HG02852 (cell line): ENCODE measurements around the gene C2orf76.
"Not testable (repeated sequence)": the region's sequence is repeated elsewhere in the genome, so short reads cannot be mapped to it uniquely, and the experiment has no call there.

Experiments
- ATAC-seq: cut with Tn5 transposase; IDR thresholded peaks from one replicate; pipeline ENCODE4 v1.9.1; 2021; ENCODE audit warnings: mild to moderate bottlenecking, moderate library complexity; ENCODE audit not compliant: unreplicated experiment

C2orf76 gene

DNA sequence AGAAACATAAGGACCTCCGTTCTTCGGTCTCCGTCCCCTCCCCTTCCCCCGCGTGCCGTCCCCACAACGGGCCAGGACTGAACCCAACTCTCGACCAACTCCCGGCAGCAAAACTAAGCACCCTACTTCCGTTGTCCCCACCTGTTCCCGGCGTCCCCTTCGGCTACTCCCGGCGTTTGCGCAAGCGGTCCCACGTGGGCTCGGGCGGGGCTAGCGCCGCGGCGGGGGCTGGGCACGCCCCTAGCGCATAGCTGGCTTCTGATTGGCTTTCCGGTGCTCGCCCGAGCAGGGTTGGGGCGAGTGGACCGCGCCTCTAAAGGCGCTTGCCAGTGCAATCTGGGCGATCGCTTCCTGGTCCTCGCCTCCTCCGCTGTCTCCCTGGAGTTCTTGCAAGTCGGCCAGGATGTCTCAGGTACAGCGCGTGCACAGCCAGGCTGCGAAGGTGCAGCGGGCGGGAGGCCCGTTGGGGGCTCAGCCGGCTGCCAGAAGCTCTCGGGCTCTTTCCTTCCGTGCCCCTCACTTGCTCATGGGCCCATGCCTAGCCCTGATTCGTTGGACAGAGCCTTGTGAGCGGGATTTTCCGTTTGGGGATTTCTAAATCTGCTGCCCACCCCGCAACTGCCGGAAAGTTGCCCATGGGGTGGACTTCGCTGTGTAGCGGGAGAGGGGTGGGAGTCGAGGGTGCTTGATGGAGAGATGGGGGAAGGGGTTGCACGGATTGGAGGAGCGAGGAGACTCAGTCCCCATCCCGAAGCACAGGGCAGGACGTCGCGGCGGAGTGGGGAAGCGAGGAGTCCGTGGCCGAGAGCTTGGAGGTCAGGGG lies at the start of gene C2orf76, which contains the start of gene DBI:
TSS of gene C2orf76 (minus strand) at position 186 of the 823 bp plus-strand sequence. CDS start 26,875 bp downstream, outside the sequence.
TSS of gene DBI (plus strand) at position 329 of the 823 bp plus-strand sequence. CDS start at position 404, 75 bp downstream.
- peak; percentile 93 for ATAC-seq

- ATAC-seq = no peak
Observed at GRCh38 chr2:119415630-119416029, 49.0 kb upstream of the C2orf76 start.

- no peak for ATAC-seq
Observed at GRCh38 chr2:119414894-119415293, 48.3 kb upstream of the C2orf76 start.

- ATAC-seq = no peak
Observed at GRCh38 chr2:119409506-119409905, 42.9 kb upstream of the C2orf76 start.

- ATAC-seq = no peak
Observed at GRCh38 chr2:119408221-119408619, 41.6 kb upstream of the C2orf76 start.

- no peak for ATAC-seq
Observed at GRCh38 chr2:119407430-119408220, 41.0 kb upstream of the C2orf76 start.

DNA sequence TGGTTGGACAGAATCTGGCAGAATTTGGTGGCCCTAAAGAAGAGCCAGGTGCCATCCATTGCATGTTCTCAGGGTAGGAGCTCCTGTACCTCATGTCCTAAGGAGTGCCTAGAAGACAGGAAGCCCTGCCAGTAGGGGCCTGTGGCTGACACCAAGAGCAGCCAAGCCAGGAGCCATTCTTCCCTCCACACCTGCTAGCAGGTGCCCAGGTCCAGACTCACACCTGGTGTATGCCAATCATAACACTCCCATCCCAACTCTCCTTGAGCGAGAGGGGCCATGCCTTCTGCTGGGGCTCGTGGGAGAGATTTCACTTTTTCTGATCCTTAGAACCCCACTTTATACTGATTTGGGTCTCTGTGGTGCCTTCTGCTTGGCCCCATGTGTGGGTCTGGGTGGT lies 38.5 kb upstream of the C2orf76 start:
- no peak for ATAC-seq

DNA sequence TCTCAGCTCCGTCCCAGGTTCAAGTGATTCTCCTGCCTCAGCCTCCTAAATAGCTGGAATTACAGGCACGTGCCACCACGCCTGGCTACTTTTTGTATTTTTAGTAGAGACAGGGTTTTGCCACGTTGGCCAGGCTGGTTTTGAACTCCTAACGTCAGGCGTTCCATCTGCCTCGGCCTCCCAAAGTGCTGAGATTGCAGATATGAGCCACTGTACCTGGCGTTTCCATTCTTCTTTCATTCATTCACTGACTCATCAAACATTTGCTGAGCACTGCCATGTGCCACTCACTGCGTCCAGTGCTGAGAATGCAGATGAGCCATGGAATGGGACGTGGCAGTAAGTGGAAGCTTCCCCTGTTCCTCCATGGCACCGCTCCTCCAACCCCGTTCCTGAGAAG lies 37.0 kb upstream of the C2orf76 start:
- ATAC-seq = not testable (repeated sequence)

- no peak for ATAC-seq
Observed at GRCh38 chr2:119402645-119403560, 36.3 kb upstream of the C2orf76 start.

DNA sequence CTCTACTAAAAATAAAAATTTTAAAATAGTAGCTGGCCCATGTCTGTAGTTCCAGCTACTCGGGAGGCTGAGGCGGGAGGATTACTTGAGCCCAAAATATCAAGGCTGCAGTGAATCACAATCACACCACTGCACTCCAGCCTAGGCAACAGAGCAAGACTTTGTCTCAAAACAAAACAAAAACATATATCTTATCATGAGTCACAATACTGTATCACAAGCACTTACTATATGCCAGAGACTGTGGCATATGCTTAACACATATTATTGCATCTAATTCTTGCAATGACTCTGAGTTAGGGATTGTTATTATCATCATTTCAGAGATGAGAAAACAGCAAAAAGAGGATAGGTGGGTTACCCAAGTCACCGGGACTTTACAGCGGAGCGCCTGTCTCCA lies 35.5 kb upstream of the C2orf76 start:
- no peak for ATAC-seq

- no peak for ATAC-seq
Observed at GRCh38 chr2:119397196-119397595, 30.6 kb upstream of the C2orf76 start.

DNA sequence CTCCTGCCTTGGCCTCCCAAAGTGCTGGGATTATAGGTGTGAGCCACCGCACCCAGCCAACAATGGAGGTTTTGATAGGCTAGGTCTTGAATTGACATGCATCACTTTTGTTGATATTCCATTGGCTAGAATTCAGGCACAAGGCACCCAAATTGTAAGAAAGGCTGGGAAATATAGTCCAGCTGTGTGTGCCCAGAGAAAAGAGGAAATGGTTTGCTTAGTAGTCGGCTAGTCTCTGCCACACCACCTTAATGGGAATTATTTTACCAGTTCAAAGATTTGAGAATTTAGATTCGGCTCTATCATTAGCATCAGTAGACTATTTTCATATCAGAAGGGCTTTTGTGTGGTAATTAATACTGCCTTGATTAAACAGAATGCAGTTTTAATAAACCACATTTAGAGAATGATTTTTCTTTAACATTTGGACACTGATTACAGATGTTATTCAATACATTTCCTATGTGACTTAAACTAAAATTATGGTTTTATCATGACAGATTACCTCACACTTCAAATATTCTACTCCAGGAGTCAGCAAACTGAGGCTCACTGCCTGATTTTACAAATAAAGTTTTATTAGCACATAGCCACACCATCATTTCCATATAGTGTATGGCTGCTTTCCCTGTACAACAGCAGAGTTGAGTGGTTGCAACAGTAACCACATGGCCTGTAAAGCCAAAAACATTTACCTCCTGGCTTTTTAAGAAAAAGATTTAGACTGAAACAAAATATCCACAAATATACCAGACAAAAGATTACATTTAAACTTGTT lies 27.5 kb upstream of the C2orf76 start:
- no peak for ATAC-seq

GRCh38 chr2:119389615-119390306 lies 23.1 kb upstream of the C2orf76 start:
- no peak for ATAC-seq

- peak; percentile 92 for ATAC-seq
Observed at GRCh38 chr2:119387381-119388129, 20.9 kb upstream of the C2orf76 start.

DNA sequence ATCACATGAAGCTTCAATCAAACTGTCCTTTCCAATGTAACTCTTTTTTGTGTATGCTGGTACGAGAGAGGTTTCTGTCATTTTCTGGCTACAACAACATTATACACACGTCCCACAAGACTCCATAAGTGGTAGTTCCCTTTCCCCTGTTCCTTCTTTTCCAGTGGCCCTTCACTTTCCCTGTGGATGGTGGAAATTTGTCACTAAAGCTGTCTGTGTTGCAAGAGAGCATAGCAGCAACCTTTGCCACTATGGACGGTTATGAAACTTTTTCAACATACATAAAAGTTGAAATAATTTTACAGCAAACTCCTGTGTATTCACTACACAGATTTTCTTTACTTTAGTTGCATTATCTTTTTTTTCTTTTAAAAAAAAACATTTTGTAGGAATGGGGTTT lies 18.8 kb upstream of the C2orf76 start:
- ATAC-seq = no peak

DNA sequence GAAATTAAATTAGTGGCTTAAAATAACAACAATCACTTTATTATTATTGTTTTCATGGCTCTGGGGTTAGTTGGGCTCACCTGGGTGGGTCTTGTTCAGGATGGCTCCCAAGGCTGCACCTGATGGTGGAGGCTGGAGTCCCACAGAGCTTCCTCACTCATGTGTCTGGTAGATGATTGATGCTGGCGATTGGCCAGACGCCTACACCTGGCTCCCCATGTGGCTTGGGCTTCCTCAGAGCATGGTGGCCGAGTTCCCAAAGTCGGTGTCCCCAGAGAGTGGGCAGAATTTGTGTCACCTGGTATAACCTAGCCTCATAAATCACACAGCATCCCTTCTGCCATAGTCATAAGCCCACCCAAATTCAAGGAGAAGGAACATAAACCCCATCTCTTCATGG lies 18.3 kb upstream of the C2orf76 start:
- ATAC-seq = no peak

DNA sequence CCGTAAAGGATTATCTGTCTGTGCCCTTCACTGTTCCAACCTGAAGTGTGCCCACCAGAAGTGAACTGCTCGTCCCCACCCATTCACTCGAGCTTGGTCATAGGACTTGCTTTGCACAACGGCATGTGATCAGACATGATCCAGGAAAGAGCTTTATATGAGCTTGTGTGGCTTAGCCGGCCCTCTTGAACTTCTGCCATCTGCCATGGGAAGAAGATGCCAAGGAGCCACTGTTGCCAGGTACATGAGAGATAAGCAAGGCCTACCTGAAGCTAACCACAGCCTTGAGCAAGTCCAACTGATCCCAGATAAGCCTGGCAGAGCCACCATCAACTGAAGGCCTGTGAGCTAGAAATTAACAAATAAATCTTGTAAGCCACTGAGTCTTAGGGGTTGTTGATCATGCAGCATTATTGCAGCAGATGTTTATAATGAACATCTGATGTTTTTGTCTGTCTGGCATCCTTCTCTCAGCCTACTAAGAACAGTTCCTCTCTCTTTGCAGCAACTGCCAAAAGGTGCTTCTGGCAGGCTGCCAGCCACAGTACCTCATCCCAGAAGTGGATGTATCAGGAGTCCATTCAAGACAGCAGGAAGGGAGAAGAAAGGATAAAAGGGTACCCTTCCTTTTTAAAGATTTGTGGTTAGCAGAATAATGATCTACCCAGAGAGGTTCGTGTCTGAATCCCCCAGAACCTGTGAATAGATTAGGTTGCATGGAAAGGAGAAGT lies 16.9 kb upstream of the C2orf76 start:
- no peak for ATAC-seq

- no peak for ATAC-seq
Observed at GRCh38 chr2:119378566-119378965, 11.9 kb upstream of the C2orf76 start.
